Activated CD4-positive, CD25-positive, alpha-beta regulatory T cell (primary cell): ENCODE measurements around the gene MAP1LC3B.
"Not testable (repeated sequence)": the region's sequence is repeated elsewhere in the genome, so short reads cannot be mapped to it uniquely, and the experiment has no call there.

Experiments used
- DNase-seq, 4 experiments: peaks; one replicate each; lab custom pipeline; 2025; lab: John Stamatoyannopoulos, UW

MAP1LC3B gene

GRCh38 chr16:87360862-87361610, 31.1 kb upstream of the MAP1LC3B start:
- no peak for DNase-seq

GRCh38 chr16:87361916-87362619, 30.1 kb upstream of the MAP1LC3B start:
- DNase-seq = no peak

GRCh38 chr16:87362828-87363559, 29.1 kb upstream of the MAP1LC3B start:
- DNase-seq = not testable (repeated sequence)

GRCh38 chr16:87363771-87364455, 28.2 kb upstream of the MAP1LC3B start:
- no peak for DNase-seq

GRCh38 chr16:87365021-87365713, 27.0 kb upstream of the MAP1LC3B start:
- DNase-seq = no peak

- no peak for DNase-seq
Observed at GRCh38 chr16:87366288-87366687, 25.8 kb upstream of the MAP1LC3B start.

- no peak for DNase-seq
Observed at GRCh38 chr16:87366930-87367329, 25.2 kb upstream of the MAP1LC3B start.

- no peak for DNase-seq
Observed at GRCh38 chr16:87367529-87367928, 24.6 kb upstream of the MAP1LC3B start.

- no peak for DNase-seq
Observed at GRCh38 chr16:87368029-87368770, 23.9 kb upstream of the MAP1LC3B start.

- no peak for DNase-seq
Observed at GRCh38 chr16:87369117-87369765, 22.9 kb upstream of the MAP1LC3B start.

- DNase-seq = no peak
Observed at GRCh38 chr16:87369796-87370719, 22.1 kb upstream of the MAP1LC3B start.

- no peak for DNase-seq
Observed at GRCh38 chr16:87371261-87371866, 20.8 kb upstream of the MAP1LC3B start.

- no peak for DNase-seq
Observed at GRCh38 chr16:87372305-87372704, 19.8 kb upstream of the MAP1LC3B start.

GRCh38 chr16:87374313-87374712, 17.8 kb upstream of the MAP1LC3B start:
- DNase-seq = no peak

- no peak for DNase-seq
Observed at GRCh38 chr16:87375426-87376135, 16.6 kb upstream of the MAP1LC3B start.

- DNase-seq = no peak
Observed at GRCh38 chr16:87376660-87377059, 15.5 kb upstream of the MAP1LC3B start.

- DNase-seq = not testable (repeated sequence)
Observed at GRCh38 chr16:87379312-87379752, 12.8 kb upstream of the MAP1LC3B start.

- no peak for DNase-seq
Observed at GRCh38 chr16:87380403-87380802, 11.7 kb upstream of the MAP1LC3B start.
